Measurements from ENCODE around the gene RTN1.

GRCh38 chr14:59895721-59896120, 25.1 kb upstream of the RTN1 start:
- TF ChIP-seq POLR2AphosphoS5 (IDR thresholded peaks at IDR 0.05) (no peak), CTCF (IDR thresholded peaks at IDR 0.05) (no peak)

All from sigmoid colon (tissue), 4 donors.